ENCODE results near the gene IL4I1.

IL4I1 gene

DNA sequence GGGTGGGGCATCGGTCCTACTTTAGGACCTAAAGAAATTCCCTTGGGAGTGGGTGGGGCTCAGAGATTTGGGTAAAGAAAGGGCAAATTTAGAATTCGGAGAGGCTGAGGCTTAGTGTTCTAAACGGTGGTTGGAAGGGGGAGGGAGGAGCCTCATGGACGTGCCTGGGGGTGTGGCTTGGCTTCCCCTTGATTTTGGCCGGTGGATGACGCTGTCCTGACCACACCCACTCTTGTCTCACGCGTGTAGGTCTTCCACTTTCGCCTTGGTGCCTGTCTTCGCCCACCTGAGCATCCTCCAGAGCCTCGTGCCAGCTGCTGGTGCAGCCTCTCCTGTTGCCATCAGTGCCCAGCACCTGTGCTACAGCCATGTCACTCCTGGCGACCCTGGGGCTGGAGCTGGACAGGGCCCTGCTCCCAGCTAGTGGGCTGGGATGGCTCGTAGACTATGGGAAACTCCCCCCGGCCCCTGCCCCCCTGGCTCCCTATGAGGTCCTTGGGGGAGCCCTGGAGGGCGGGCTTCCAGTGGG is 33.9 kb upstream of the IL4I1 start:
- no peaks in the 10 kb centered on the region for H3K9me3 ChIP-seq (ENCODE audit: insufficient read depth, low read depth, low read length)
- no peak overlapping the region for H2AFZ ChIP-seq (ENCODE audit: low read length)
- H3K36me3 ChIP-seq (ENCODE audit: insufficient read depth, low read length) = peaks cover 3% of the 10 kb centered on the region; the same call in 1 of the 2 replicates
- H3K79me2 ChIP-seq (ENCODE audit: insufficient read depth, low read length) = peaks cover 50% of the 10 kb centered on the region
- H3K9ac ChIP-seq (ENCODE audit: low read depth, low read length, poor library complexity, severe bottlenecking) = no peak overlapping the region
- H3K9me2 ChIP-seq (replicated peaks; ENCODE audit: low read depth, low read length) = no peaks in the 10 kb centered on the region
- peaks cover 46% of the 10 kb centered on the region for H3K4me1 ChIP-seq (ENCODE audit: insufficient read depth, low read length, poor library complexity, severe bottlenecking)
- peak overlapping the region; percentile 96 for H3K4me2 ChIP-seq (ENCODE audit: low read depth, low read length, poor library complexity, severe bottlenecking)
- H3F3A ChIP-seq (ENCODE audit: low read depth) = peaks cover 21% of the 10 kb centered on the region; the same call in 1 of the 2 replicates
- H4K20me1 ChIP-seq (ENCODE audit: insufficient read depth, low read length, poor library complexity, severe bottlenecking) = peaks cover 29% of the 10 kb centered on the region
- peaks cover 7% of the 10 kb centered on the region for H3K27me3 ChIP-seq (ENCODE audit: insufficient read depth, low read length, poor library complexity, severe bottlenecking)
- no peak for TF ChIP-seq CTCF (conservative IDR thresholded peaks at IDR 0.05; ENCODE audit: low read length)
- no peak for TF ChIP-seq EZH2phosphoT487 (IDR thresholded peaks at IDR 0.05; ENCODE audit: borderline replicate concordance)
- H3K4me3 ChIP-seq (ENCODE audit: low read length, poor library complexity, severe bottlenecking) = peak overlapping the region; percentile 88

- Histone ChIP-seq H3K4me2 (ENCODE audit: low read depth, low read length, poor library complexity, severe bottlenecking) (peak overlapping the region; percentile 96), H3K9ac (ENCODE audit: low read depth, low read length, poor library complexity, severe bottlenecking) (peak overlapping the region; percentile 97), H3K9me2 (replicated peaks; ENCODE audit: low read depth, low read length) (no peaks in the 10 kb centered on the region), H3K79me2 (ENCODE audit: insufficient read depth, low read length) (peaks cover 57% of the 10 kb centered on the region), H3K4me1 (ENCODE audit: insufficient read depth, low read length, poor library complexity, severe bottlenecking) (peaks cover 50% of the 10 kb centered on the region), H3K27me3 (ENCODE audit: insufficient read depth, low read length, poor library complexity, severe bottlenecking) (peaks cover 7% of the 10 kb centered on the region), H4K20me1 (ENCODE audit: insufficient read depth, low read length, poor library complexity, severe bottlenecking) (peaks cover 36% of the 10 kb centered on the region), H2AFZ (ENCODE audit: low read length) (peak overlapping the region; percentile 63), H3F3A (ENCODE audit: low read depth) (peaks cover 21% of the 10 kb centered on the region; the same call in 1 of the 2 replicates), H3K36me3 (ENCODE audit: insufficient read depth, low read length) (peaks cover 3% of the 10 kb centered on the region; the same call in 1 of the 2 replicates), H3K4me3 (ENCODE audit: low read length, poor library complexity, severe bottlenecking) (peak overlapping the region; percentile 88), H3K9me3 (ENCODE audit: insufficient read depth, low read depth, low read length) (no peaks in the 10 kb centered on the region)
- TF ChIP-seq CTCF (conservative IDR thresholded peaks at IDR 0.05; ENCODE audit: low read length) (no peak), EZH2phosphoT487 (IDR thresholded peaks at IDR 0.05; ENCODE audit: borderline replicate concordance) (no peak)
These were observed 33.2 kb upstream of the IL4I1 start for GRCh38 chr19:49929611-49930482.

DNA sequence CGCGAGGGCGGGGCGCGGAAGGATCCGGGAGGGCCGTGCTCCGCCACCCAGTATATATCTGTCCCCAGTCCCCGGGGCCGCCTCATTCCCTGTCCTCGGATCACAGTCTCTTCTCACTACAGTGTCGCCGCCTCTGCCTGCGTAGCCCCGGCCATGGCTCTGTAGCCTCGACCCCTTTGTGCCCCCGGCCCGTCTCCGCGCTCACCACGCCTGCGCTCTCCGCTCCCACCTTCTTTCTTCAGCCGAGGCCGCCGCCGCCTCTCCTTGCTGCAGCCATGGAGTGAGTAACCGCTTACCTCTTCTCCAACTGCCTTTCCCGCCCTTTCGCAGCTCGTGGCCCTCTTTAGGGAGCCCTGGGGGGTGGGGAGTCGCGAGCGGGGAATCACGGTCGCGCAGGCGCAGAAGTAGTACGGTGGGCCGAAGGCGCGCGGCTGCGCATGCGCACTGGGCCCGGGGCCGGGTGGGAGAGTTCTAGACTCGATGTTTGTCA is 32.5 kb upstream of the IL4I1 start, which contains the start of the genes ATF5 and NUP62:
Gene ATF5, plus strand, starts transcription at position 85 of the 490 bp plus-strand sequence. CDS start 1,646 bp downstream, outside the sequence.
Gene NUP62, minus strand, starts transcription at position 384 of the 490 bp plus-strand sequence. CDS start 19,697 bp downstream, outside the sequence.
- TF ChIP-seq EZH2phosphoT487 (IDR thresholded peaks at IDR 0.05; ENCODE audit: borderline replicate concordance) = no peak
- H3K4me1 ChIP-seq (ENCODE audit: insufficient read depth, low read length, poor library complexity, severe bottlenecking) = peaks cover 57% of the 10 kb centered on the region
- H3K9me3 ChIP-seq (ENCODE audit: insufficient read depth, low read depth, low read length) = no peaks in the 10 kb centered on the region
- H3K36me3 ChIP-seq (ENCODE audit: insufficient read depth, low read length) = peaks cover 9% of the 10 kb centered on the region; the same call in 1 of the 2 replicates
- peaks cover 64% of the 10 kb centered on the region for H3K79me2 ChIP-seq (ENCODE audit: insufficient read depth, low read length)
- H3K9ac ChIP-seq (ENCODE audit: low read depth, low read length, poor library complexity, severe bottlenecking) = peak within 1 kb of the TSS; percentile 97
- peak within 1 kb of the TSS; percentile 96 for H3K4me2 ChIP-seq (ENCODE audit: low read depth, low read length, poor library complexity, severe bottlenecking)
- H3K4me3 ChIP-seq (ENCODE audit: low read length, poor library complexity, severe bottlenecking) = peak within 1 kb of the TSS; percentile 88
- H3K27me3 ChIP-seq (ENCODE audit: insufficient read depth, low read length, poor library complexity, severe bottlenecking) = peaks cover 7% of the 10 kb centered on the region
- peak within 1 kb of the TSS; percentile 63 for H2AFZ ChIP-seq (ENCODE audit: low read length)
- H4K20me1 ChIP-seq (ENCODE audit: insufficient read depth, low read length, poor library complexity, severe bottlenecking) = peaks cover 43% of the 10 kb centered on the region
- peaks cover 21% of the 10 kb centered on the region; the same call in 1 of the 2 replicates for H3F3A ChIP-seq (ENCODE audit: low read depth)
- H3K9me2 ChIP-seq (replicated peaks; ENCODE audit: low read depth, low read length) = no peaks in the 10 kb centered on the region
